ENCODE results near the gene NFKBIA.
"Not testable (repeated sequence)": the region's sequence is repeated elsewhere in the genome, so short reads cannot be mapped to it uniquely, and the experiment has no call there.

NFKBIA gene

DNA sequence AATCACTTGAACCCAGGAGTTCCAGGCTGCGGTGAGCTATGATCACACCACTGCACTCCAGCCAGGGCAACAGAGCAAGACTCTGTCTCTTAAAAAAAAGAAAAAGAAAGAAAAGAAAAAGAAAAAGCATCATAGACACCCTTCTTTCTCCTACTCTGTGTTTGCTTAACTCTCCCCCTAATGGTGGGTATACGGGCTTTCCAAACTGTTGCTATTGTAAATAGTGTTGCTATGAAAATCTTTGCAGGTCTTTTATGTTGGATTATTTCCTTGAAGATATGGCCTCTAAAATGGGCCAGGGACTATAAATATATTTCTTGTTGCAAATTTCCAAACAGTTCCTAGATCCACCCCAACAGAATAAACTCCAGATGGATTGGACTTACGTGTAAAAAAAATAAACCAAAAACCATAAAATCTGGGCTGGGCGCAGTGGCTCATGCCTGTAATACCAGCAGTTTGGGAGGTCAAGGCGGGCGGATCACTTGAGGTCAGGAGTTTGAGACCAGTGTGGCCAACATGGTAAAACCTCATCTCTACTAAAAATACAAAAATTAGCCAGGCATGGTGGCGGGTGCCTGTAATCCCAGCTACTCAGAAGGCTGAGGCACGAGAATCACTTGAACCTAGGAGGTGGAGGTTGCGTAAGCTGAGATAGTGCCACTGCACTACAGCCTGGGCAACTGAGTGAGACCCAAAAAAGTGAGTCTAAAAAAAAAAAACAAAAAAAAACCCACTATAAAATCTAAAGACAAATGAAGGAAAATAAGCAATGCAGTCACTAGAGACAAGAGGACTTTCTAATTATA is 25.9 kb downstream of the NFKBIA start:
- no peak for TF ChIP-seq CTCF (IDR thresholded peaks at IDR 0.05; ENCODE audit: low read length, missing control alignments)
- DNase-seq (ENCODE audit: low read depth), result no peak
- no peak overlapping the region for H3K4me3 ChIP-seq (replicated peaks; ENCODE audit: low read depth, low read length)

DNA sequence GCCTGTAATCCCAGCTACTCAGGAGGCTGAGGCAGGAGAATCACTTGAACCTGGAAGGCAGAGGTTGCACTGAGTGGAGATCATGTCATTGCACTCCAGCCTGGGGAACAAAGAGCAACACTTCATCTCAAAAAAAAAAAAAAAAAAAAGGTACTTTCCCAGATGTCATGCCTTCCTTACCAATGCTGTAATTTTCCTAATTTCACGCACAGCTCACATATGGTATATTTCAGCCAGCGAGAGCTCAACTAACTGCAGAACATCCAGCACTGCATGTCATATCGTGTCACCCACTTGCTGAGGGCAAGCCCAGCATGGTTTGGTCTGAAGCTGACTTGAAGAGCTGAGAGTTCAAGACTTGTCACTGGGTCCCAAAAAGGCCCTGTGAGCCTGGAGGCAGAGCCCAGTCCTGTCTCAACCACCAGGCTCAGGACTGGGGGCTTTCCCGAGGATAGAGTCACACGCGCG is 29.0 kb downstream of the NFKBIA start:
- DNase-seq (ENCODE audit: low read depth), result peak; percentile 64
- no peak overlapping the region for H3K4me3 ChIP-seq (replicated peaks; ENCODE audit: low read depth, low read length)
- TF ChIP-seq CTCF (IDR thresholded peaks at IDR 0.05; ENCODE audit: low read length, missing control alignments), result no peak

DNA sequence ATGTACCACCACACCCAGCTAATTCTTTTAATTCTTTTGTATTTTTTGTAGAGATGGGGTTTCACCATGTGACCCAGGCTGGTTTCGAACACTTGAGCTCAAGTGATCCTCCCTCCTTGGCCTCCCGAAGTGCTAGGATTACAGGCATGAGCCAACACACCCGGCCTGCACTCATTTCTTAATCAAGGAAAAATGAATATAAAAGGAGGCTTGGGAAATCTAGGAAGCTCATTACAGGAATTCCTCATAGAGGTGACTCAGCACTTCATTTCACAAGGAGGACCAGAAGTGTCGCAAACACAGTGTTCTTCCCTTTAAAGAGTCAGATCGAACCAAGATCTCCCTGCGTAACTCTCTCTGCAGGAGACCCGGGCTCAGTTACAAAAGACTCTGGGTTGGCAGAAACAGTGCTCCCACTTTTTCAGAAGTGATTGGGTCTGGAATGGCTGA is 30.3 kb downstream of the NFKBIA start:
- H3K4me3 ChIP-seq (replicated peaks; ENCODE audit: low read depth, low read length), result no peak overlapping the region
- peak; percentile 99 for DNase-seq (ENCODE audit: low read depth)
- no peak for TF ChIP-seq CTCF (IDR thresholded peaks at IDR 0.05; ENCODE audit: low read length, missing control alignments)

- not testable (repeated sequence) for H3K4me3 ChIP-seq (replicated peaks; ENCODE audit: low read depth, low read length); DNase-seq (ENCODE audit: low read depth)
These were observed 31.3 kb downstream of the NFKBIA start for GRCh38 chr14:35373208-35373607.

DNA sequence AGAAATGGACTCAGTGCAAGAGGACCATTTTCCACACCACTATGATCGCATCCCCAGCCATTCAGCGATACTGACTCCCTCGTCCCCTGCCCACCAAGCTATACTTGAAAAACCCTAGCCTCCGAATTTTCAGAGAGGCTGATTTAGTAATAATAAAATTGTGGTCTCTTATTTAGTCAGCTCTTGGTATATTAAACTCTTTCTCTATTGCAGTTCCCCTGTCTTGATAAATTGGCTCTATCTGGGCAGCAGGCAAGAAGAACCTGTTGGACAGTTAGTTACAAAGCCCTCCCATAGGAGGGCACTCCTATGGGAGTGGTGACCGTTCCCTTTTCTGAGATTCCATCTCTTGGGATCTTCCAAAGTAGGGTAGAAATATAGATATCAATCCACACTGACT is 33.6 kb downstream of the NFKBIA start:
- TF ChIP-seq CTCF (IDR thresholded peaks at IDR 0.05; ENCODE audit: low read length, missing control alignments), result no peak
- H3K4me3 ChIP-seq (replicated peaks; ENCODE audit: low read depth, low read length), result no peak overlapping the region
- DNase-seq (ENCODE audit: low read depth), result no peak

- no peak for DNase-seq (ENCODE audit: low read depth)
- no peak for TF ChIP-seq CTCF (IDR thresholded peaks at IDR 0.05; ENCODE audit: low read length, missing control alignments)
- no peak overlapping the region for H3K4me3 ChIP-seq (replicated peaks; ENCODE audit: low read depth, low read length)
These were observed 34.8 kb downstream of the NFKBIA start for GRCh38 chr14:35369701-35370191.

DNA sequence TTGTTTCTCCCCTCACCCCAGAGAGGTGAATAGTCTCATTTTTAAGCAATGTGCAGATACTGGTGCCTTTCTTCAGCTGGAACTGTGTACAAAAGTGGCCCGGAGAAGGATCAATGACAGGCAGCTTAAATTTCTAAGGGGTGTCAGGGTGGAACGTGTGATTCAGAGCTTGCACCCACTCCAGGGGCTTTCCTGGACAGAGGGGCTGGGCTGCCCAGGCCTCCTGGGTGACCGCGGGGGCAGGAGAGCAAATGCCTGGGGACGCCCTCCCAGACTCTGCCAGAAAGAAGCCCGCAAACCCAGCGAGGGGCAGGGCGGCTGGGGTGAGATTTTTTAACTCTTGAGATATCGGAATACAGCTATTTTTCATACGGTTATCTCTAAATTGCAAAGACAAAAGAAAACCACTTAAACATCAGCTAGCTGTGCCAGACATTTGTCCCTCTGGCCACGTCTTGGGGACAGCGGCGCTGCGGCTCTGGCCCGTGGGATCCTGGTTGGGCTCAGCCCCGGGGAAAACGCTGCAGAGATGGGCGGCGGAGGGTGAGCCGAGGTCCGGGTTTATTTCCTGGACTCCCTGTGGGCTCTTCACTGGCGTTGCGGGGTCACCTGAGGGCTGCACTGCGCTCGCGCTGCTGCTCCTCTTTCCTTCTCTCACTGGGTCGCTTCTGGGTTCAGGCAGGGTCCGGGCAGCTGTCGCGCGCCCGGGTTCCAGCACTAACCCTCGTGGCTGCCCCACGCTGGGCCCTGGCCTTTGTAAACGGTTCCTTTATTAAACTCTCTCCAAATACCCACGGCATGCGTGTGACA is 35.8 kb downstream of the NFKBIA start:
- TF ChIP-seq CTCF (IDR thresholded peaks at IDR 0.05; ENCODE audit: low read length, missing control alignments), result no peak
- DNase-seq (ENCODE audit: low read depth), result no peak
- no peak overlapping the region for H3K4me3 ChIP-seq (replicated peaks; ENCODE audit: low read depth, low read length)

Measured in fibroblast of pulmonary artery (primary cell).